Right cardiac atrium (tissue), 5 donors: ENCODE results near the gene TAS2R41. TPM values are rescaled to one million over a fixed set of nuclear protein-coding genes. Genes with fewer than 3 reads are reported as not detected.
"Not testable (repeated sequence)": the region's sequence is repeated elsewhere in the genome, so short reads cannot be mapped to it uniquely, and the experiment has no call there.

ENCODE experiments used
- ATAC-seq, 2 donors: fragments of 200-7000 bp; cut with Tn5 transposase; one replicate each; pipeline versions ENCODE4 v1.8.0 to v1.9.1; 2020; ENCODE audit warnings: moderate library complexity in 2 of 2, mild to moderate bottlenecking in 1 of 2
- DNase-seq, 3 donors: peaks; one replicate each; pipeline ENCODE4 v3.0.0-alpha.2; 2020
- H3K27ac ChIP-seq: one replicate; pipeline ENCODE4 v1.5.1; 2013; ENCODE audit warnings: mild to moderate bottlenecking, low read length, control low read depth, moderate library complexity
- H3K27me3 ChIP-seq: one replicate; pipeline ENCODE4 v1.6.1; 2013; ENCODE audit not compliant: control insufficient read depth, insufficient read depth
- H3K4me1 ChIP-seq: one replicate; pipeline ENCODE4 v1.6.1; 2013; ENCODE audit warnings: low read length; ENCODE audit not compliant: control insufficient read depth, insufficient read depth
- H3K4me3 ChIP-seq: one replicate; pipeline ENCODE4 v1.5.1; 2013; ENCODE audit warnings: low read length, control low read depth
- H3K9me3 ChIP-seq: one replicate; pipeline ENCODE4 v1.6.1; 2013; ENCODE audit warnings: low read length; ENCODE audit not compliant: control insufficient read depth
- WGBS: extraction: QIAGEN DNeasy Blood & Tissue Kit; methylation state at CpG from one replicate; pipeline ENCODE4 v1.1.7; 2013; 5-methylcytosine and 5-hydroxymethylcytosine counted together
- intact Hi-C, 4 donors: fragments of 100-400 bp; cut with DNase I; formaldehyde crosslinking; loops; one replicate each; pipeline versions ENCODE4 v1.11.0 to v1.14.0; 2022 to 2023
- polyA plus RNA-seq: library from polyadenylated mRNA; stranded (reverse); fragments of 200-250 nt; gene quantifications from one replicate; pipeline ENCODE4 v1.2.3, GENCODE V29; 2013
- total RNA-seq, 4 donors: library from RNA; stranded (reverse); fragmentation: NEBNext Ultra II Directional; extraction: Animal tissue kit (Norgen Biotek cat#: 25700); gene quantifications; one replicate each; pipeline ENCODE4 v1.2.1, GENCODE V29; 2021
- donor health status: healthy with polysubstance abuse.
- donor health status: DM: no; HTN: yes; CAD: no.
- donor health status: DM: no; HTN: no; CAD: no.
- donor health status: DM: no; HTN: yes; CAD: no; lungs with severe emphysema.
- donor health status: DM: yes; HTN: yes; CAD: no.

The TAS2R41 gene
- total and polyA plus RNA-seq, 5 donors, result not detected

GRCh38 chr7:143480501-143480900 is 2.8 kb downstream of the TAS2R41 start:
- no peak overlapping the region for H3K4me3 ChIP-seq
- no peak for DNase-seq
- no peak for ATAC-seq
- intact Hi-C loops, result no loop called here
- no peaks in the 10 kb centered on the region for H3K9me3 ChIP-seq
- H3K27ac ChIP-seq, result no peak overlapping the region
- no peaks in the 10 kb centered on the region for H3K27me3 ChIP-seq
- no peaks in the 10 kb centered on the region for H3K4me1 ChIP-seq

DNA sequence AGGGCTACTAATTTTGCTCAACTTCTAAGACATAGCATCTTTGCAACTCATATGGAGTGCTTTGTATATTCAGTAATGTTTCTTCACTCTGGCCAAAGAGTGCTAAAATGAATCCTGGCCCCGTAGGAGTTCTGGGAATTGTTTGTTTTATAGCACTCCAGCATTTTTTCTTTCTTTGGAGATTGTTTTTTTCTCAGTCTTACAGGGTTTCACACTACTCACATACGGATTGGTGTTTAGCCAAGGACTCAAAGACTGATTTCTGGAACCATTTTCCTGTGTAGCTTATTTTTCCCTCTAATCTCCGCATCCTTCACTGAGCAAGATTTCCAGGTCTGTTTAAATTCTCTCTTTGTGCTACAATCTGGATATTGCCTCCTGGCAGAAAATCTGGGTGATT is 6.4 kb downstream of the TAS2R41 start:
- H3K4me1 ChIP-seq, result no peaks in the 10 kb centered on the region
- H3K9me3 ChIP-seq, result no peaks in the 10 kb centered on the region
- H3K27ac ChIP-seq, result no peak overlapping the region
- no peak overlapping the region for H3K4me3 ChIP-seq
- no peak for ATAC-seq
- no peaks in the 10 kb centered on the region for H3K27me3 ChIP-seq
- no peak for DNase-seq
- 58% methylated on average over 3 of the region's 3 CpGs for WGBS
- intact Hi-C loops, result no loop called here

GRCh38 chr7:143485094-143485493 is 7.4 kb downstream of the TAS2R41 start:
- no peak overlapping the region for H3K27ac ChIP-seq
- ATAC-seq, result no peak
- intact Hi-C loops, result no loop called here

DNA sequence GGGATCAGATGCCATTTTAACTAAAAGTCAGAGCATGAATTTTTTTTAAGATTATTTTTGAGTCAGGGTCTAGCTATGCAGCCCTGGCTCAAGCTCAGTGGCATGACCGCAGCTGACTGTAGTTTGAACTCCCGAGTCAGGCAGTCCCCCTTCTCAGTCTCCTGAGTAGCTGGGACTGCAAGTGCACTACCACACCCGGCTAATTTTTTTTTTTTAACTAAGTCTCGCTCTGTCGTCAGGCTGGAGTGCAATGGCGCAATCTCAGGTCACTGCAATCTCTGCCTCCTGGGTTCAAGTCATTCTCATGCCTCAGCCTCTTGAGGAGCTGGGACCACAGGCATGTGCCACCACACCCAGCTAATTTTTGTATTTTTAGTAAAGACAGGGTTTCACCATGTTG is 7.8 kb downstream of the TAS2R41 start:
- Histone ChIP-seq H3K4me3 (no peak overlapping the region), H3K9me3 (no peaks in the 10 kb centered on the region), H3K4me1 (no peaks in the 10 kb centered on the region), H3K27ac (no peak overlapping the region), H3K27me3 (no peaks in the 10 kb centered on the region)
- 75% methylated on average over 6 of the region's 6 CpGs for WGBS
- intact Hi-C loops, result no loop called here
- ATAC-seq (peak in 1 of 2 donors; percentile 20), DNase-seq (peak in 1 of 3 donors; percentile 41)

More at GRCh38 chr7:143485094-143485493, 7.4 kb downstream of the TAS2R41 start:
- H3K4me1 ChIP-seq, result no peaks in the 10 kb centered on the region
- H3K4me3 ChIP-seq, result no peak overlapping the region
- H3K27me3 ChIP-seq, result no peaks in the 10 kb centered on the region
- H3K9me3 ChIP-seq, result no peaks in the 10 kb centered on the region
- DNase-seq, result no peak

- H3K27ac ChIP-seq, ATAC-seq, H3K9me3 ChIP-seq, DNase-seq, H3K27me3 ChIP-seq, H3K4me3 ChIP-seq, H3K4me1 ChIP-seq, intact Hi-C loops: not testable (repeated sequence)
- 89% methylated on average over 3 of the region's 3 CpGs for WGBS
Measured at GRCh38 chr7:143486266-143486665, 8.6 kb downstream of the TAS2R41 start.

DNA sequence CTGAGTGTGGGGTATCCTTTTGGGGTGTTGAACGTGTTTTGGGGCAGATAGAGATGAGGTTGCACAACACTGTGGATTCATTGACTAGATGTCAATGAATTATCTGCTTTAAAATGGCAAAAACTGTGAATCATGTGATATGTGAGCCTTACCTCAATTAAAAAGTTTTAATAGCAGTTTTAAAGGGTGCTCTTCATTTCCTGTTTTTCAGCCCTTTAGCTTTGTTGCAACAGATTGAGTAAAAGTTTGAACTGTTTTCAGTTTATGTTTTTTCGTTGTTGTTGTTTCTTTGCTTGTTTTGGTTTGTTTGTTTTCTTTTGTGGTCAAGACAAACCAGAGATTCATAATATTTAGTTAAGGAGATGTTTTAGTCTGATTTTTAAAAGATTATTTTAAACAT is 9.4 kb downstream of the TAS2R41 start:
- intact Hi-C loops, result no loop called here
- H3K27me3 ChIP-seq, result no peaks in the 10 kb centered on the region
- WGBS, result 63% methylated on average over 2 of the region's 2 CpGs
- DNase-seq (no peak), ATAC-seq (no peak)
- H3K9me3 ChIP-seq, result no peaks in the 10 kb centered on the region
- H3K4me1 ChIP-seq, result no peaks in the 10 kb centered on the region
- H3K4me3 ChIP-seq, result no peak overlapping the region
- H3K27ac ChIP-seq, result peak overlapping the region; percentile 3

DNA sequence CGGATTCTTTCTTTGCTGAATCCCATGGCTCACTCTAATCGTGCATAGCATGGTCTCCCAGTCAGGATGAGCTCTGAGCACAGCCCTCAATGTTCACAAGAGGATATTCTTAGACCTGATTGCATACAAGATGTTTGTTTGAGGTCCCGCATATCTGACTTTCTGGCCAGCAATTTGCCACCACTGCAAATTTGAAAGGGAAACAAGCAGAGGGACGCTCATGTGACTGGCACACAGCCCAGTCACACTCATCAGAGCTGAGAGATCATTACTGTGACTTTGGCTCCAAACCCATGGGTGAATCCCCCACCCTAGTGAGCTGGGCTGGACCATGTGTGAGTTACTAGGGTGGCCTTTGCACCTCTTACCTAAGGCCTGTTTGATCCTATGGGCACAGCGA is 9.9 kb downstream of the TAS2R41 start:
- Histone ChIP-seq H3K4me1 (no peaks in the 10 kb centered on the region), H3K27me3 (no peaks in the 10 kb centered on the region), H3K27ac (no peak overlapping the region), H3K9me3 (no peaks in the 10 kb centered on the region), H3K4me3 (no peak overlapping the region)
- intact Hi-C loops, result no loop called here
- ATAC-seq, result peak; percentile 80 to 88
- peak; percentile 57 to 85 (median 85) for DNase-seq
- 22% methylated on average over 5 of the region's 5 CpGs for WGBS

GRCh38 chr7:143490717-143491306 is 13.1 kb downstream of the TAS2R41 start:
- ATAC-seq (peak; percentile 45 to 76), DNase-seq (peak in 2 of 3 donors; percentile 27 to 60)
- Histone ChIP-seq H3K4me1 (no peaks in the 10 kb centered on the region), H3K27ac (no peak overlapping the region), H3K27me3 (no peaks in the 10 kb centered on the region), H3K4me3 (no peak overlapping the region), H3K9me3 (no peaks in the 10 kb centered on the region)
- intact Hi-C loops, result no loop called here
- 97% methylated on average over 1 of the region's 1 CpG for WGBS

DNA sequence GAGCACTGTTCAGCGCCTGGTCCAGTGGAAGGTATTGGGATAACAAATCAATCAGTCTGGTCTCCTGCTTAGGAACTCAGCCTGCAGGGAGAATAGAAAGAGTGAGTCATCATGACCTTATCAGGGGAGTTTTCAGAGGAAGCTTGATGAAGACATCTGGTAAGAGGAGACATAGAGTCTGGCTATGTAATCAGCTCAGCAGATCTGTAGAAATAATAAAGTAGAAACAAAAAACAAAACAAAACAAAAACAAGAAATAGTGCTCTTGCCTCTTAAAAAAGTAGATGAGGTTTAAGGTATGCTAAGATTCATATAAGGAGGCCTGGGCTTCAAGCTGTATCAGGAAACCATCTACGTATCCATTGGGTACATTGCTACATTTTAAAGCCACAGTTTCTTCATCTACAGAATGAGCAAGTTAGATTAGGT is 14.4 kb downstream of the TAS2R41 start:
- H3K27me3 ChIP-seq, result no peaks in the 10 kb centered on the region
- DNase-seq (no peak), ATAC-seq (peak in 1 of 2 donors; percentile 72)
- intact Hi-C loops, result no loop called here
- H3K4me1 ChIP-seq, result no peaks in the 10 kb centered on the region
- WGBS, result 74% methylated on average over 2 of the region's 2 CpGs
- H3K4me3 ChIP-seq, result no peak overlapping the region
- H3K9me3 ChIP-seq, result no peaks in the 10 kb centered on the region
- H3K27ac ChIP-seq, result no peak overlapping the region

DNA sequence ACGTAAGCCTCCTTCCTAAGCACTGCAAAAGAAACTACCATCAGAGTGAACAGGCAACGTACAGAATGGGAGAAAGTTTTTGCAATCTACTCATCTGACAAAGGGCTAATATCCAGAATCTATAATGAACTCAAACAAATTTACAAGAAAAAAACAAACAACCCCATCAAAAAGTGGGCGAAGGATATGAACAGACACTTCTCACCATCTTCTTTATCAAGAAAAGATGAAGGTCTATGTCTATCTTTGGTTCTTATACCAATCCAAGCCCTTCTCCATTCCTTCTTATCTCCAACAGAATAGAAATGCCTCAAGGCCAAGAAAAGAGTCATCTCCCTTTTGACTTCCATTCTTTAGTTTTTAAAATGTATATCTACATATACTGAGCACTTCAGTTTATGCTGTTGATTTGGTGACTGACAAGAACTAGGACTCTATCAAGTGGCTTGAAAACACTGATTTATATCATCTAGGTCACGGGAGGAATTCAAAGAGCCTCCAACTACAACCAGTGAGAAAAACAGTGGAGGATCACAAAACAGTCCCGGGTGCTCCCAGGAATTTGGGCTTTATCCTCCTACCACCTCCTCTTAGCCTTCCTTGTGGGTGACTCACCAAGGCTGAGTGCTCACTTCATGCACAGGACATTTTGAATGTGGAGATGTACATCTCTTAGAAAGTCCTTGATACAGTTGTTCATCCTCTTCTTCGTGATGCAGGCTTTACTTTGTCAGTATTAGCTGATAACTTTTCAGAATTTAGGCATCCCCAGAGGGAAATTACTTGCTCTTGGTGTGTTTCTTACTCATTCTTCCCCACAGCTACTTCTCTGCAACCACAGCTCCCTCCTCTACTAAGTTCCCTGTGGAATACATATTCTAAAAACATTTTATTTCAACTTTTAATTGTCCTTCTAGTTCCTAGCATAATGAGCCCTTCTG is 15.4 kb downstream of the TAS2R41 start:
- no peak for DNase-seq
- H3K9me3 ChIP-seq, result no peaks in the 10 kb centered on the region
- no peak overlapping the region for H3K4me3 ChIP-seq
- no peaks in the 10 kb centered on the region for H3K27me3 ChIP-seq
- no peak for ATAC-seq
- WGBS, result 85% methylated on average over 6 of the region's 6 CpGs
- H3K4me1 ChIP-seq, result no peaks in the 10 kb centered on the region
- intact Hi-C loops, result no loop called here
- no peak overlapping the region for H3K27ac ChIP-seq

DNA sequence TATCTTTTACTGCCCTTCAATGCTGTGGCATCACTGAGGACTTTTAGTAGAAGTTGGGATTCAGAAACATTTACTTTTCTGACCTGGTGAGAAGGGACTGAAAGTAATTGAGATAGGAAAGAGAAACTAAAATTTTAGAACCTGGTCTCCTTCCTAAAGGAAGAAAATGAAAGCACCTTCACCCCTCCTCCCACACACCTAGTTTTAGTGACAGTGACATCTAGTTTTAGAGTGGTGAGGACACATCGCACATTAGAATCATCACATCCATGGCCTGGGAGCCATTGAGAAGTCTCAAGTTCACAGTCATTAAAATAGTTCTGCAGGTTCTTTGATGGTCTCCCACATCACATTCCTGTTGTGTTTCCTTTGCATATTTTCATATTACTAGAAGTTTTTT is 16.1 kb downstream of the TAS2R41 start:
- peaks cover 3% of the 10 kb centered on the region for H3K4me1 ChIP-seq

More for the DNA sequence above, 16.1 kb downstream of the TAS2R41 start:
- H3K4me3 ChIP-seq, result no peak overlapping the region
- no peak overlapping the region for H3K27ac ChIP-seq
- no peaks in the 10 kb centered on the region for H3K9me3 ChIP-seq
- no peaks in the 10 kb centered on the region for H3K27me3 ChIP-seq
- WGBS, result 71% methylated on average over 1 of the region's 1 CpG
- intact Hi-C loops, result no loop called here
- DNase-seq (no peak), ATAC-seq (no peak)
